ENCODE data around the gene C3orf20.

C3orf20 gene

GRCh38 chr3:14773281-14773680 lies 98.3 kb downstream of the C3orf20 start:
- no peak for DNase-seq (ENCODE audit: low read depth, low spot score)

- DNase-seq (ENCODE audit: low read depth, low spot score), result no peak
Measured at GRCh38 chr3:14773691-14774128, 98.8 kb downstream of the C3orf20 start.

GRCh38 chr3:14774431-14774830 lies 99.5 kb downstream of the C3orf20 start:
- no peak for DNase-seq (ENCODE audit: low read depth, low spot score)

- DNase-seq (ENCODE audit: low read depth, low spot score), result no peak
Measured at GRCh38 chr3:14775011-14775410, 100.1 kb downstream of the C3orf20 start.

GRCh38 chr3:14775563-14775962 lies 100.6 kb downstream of the C3orf20 start:
- DNase-seq (ENCODE audit: low read depth, low spot score), result no peak

- DNase-seq (ENCODE audit: low read depth, low spot score), result no peak
Measured at GRCh38 chr3:14779069-14779685, 104.2 kb downstream of the C3orf20 start.

GRCh38 chr3:14780927-14781507 lies 106.1 kb downstream of the C3orf20 start:
- DNase-seq (ENCODE audit: low read depth, low spot score), result no peak

GRCh38 chr3:14783480-14784086 lies 108.6 kb downstream of the C3orf20 start:
- no peak for DNase-seq (ENCODE audit: low read depth, low spot score)

GRCh38 chr3:14784087-14784681 lies 109.2 kb downstream of the C3orf20 start:
- no peak for DNase-seq (ENCODE audit: low read depth, low spot score)

- no peak for DNase-seq (ENCODE audit: low read depth, low spot score)
Measured at GRCh38 chr3:14785207-14786155, 110.5 kb downstream of the C3orf20 start.

GRCh38 chr3:14786369-14786768 lies 111.4 kb downstream of the C3orf20 start:
- DNase-seq (ENCODE audit: low read depth, low spot score), result no peak

GRCh38 chr3:14787630-14788029 lies 112.7 kb downstream of the C3orf20 start:
- no peak for DNase-seq (ENCODE audit: low read depth, low spot score)

- DNase-seq (ENCODE audit: low read depth, low spot score), result no peak
Measured at GRCh38 chr3:14788644-14789043, 113.7 kb downstream of the C3orf20 start.

- DNase-seq (ENCODE audit: low read depth, low spot score), result no peak
Measured at GRCh38 chr3:14789221-14789620, 114.3 kb downstream of the C3orf20 start.

- no peak for DNase-seq (ENCODE audit: low read depth, low spot score)
Measured at GRCh38 chr3:14789640-14790285, 114.8 kb downstream of the C3orf20 start.

GRCh38 chr3:14791343-14791945 lies 116.5 kb downstream of the C3orf20 start:
- DNase-seq (ENCODE audit: low read depth, low spot score), result no peak

- DNase-seq (ENCODE audit: low read depth, low spot score), result no peak
Measured at GRCh38 chr3:14792691-14793121, 117.8 kb downstream of the C3orf20 start.

GRCh38 chr3:14793126-14793857 lies 118.4 kb downstream of the C3orf20 start:
- no peak for DNase-seq (ENCODE audit: low read depth, low spot score)

GRCh38 chr3:14793858-14794234 lies 118.9 kb downstream of the C3orf20 start:
- no peak for DNase-seq (ENCODE audit: low read depth, low spot score)

GRCh38 chr3:14794435-14794834 lies 119.5 kb downstream of the C3orf20 start:
- no peak for DNase-seq (ENCODE audit: low read depth, low spot score)
